Measurements from ENCODE around the gene UGT1A8. TPM values are rescaled to one million over a fixed set of nuclear protein-coding genes. Genes with fewer than 3 reads are reported as not detected.

Gene UGT1A8
- total RNA-seq, 1 experiment from 2014 or later, result not detected

DNA sequence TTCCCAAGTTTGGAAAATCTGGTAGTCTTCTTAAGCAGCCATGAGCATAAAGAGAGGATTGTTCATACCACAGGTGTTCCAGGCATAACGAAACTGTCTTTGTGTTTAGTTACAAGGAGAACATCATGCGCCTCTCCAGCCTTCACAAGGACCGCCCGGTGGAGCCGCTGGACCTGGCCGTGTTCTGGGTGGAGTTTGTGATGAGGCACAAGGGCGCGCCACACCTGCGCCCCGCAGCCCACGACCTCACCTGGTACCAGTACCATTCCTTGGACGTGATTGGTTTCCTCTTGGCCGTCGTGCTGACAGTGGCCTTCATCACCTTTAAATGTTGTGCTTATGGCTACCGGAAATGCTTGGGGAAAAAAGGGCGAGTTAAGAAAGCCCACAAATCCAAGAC, 154.7 kb downstream of the UGT1A8 start:
- Histone ChIP-seq H4K20me1 (ENCODE audit: insufficient read depth) (no peaks in the 10 kb centered on the region), H2AFZ (ENCODE audit: low read depth, low read length, poor library complexity, severe bottlenecking) (no peak overlapping the region), H3K9me2 (ENCODE audit: insufficient read depth) (no peaks in the 10 kb centered on the region), H3K36me3 (ENCODE audit: control insufficient read depth in 1 of 2, insufficient read depth in 2 of 2, low read length in 2 of 2) (no peaks in the 10 kb centered on the region), H3K9me3 (ENCODE audit: control insufficient read depth in 1 of 2, insufficient read depth in 1 of 2, low read depth in 1 of 2, low read length in 2 of 2) (no peaks in the 10 kb centered on the region), H3K4me2 (ENCODE audit: low read length) (no peak overlapping the region), H3K27ac (ENCODE audit: low read depth, low read length) (no peak overlapping the region), H3K4me3 (replicated peaks in 1 of 2; ENCODE audit: low read depth in 1 of 2, low read length in 2 of 2) (no peak overlapping the region), H3K27me3 (ENCODE audit: insufficient read depth, low read length) (no peaks in the 10 kb centered on the region), H3K79me2 (ENCODE audit: insufficient read depth, low read length) (no peaks in the 10 kb centered on the region), H3K4me1 (ENCODE audit: control insufficient read depth in 1 of 2, insufficient read depth in 2 of 2, low read length in 2 of 2) (no peaks in the 10 kb centered on the region), H3K9ac (ENCODE audit: low read length) (no peak overlapping the region)
- RAD21 ChIA-PET (ENCODE audit: low non-redundant PET in 1 of 2, low total read pairs in 2 of 2, uncharacterized antibody in 2 of 2, unreplicated experiment in 2 of 2), result no interaction called here
- DNase-seq (ENCODE audit: low read depth, low spot score) (no peak), ATAC-seq (no peak)
- intact Hi-C loops (cut with micrococcal nuclease), result no loop called here
- no TSS peak for BruUV-seq (replicated peaks)
- TF ChIP-seq EGR1 (IDR thresholded peaks at IDR 0.05; ENCODE audit: low read depth), result no peak
- TF ChIP-seq YY1 (IDR thresholded peaks at IDR 0.05; ENCODE audit: extremely low read depth, insufficient replicate concordance, low read depth, low read length), result no peak
- TF ChIP-seq CTCF (IDR thresholded peaks at IDR 0.05 in 2 of 3, conservative IDR thresholded peaks at IDR 0.05 in 1 of 3; ENCODE audit: borderline replicate concordance in 1 of 3, insufficient read depth in 1 of 3, low read depth in 2 of 3, low read length in 2 of 3), result no peak
- TF ChIP-seq POLR2A (IDR thresholded peaks at IDR 0.05; ENCODE audit: borderline replicate concordance, extremely low read depth, insufficient read depth, insufficient read length), result no peak
- TF ChIP-seq, protein P1, sequence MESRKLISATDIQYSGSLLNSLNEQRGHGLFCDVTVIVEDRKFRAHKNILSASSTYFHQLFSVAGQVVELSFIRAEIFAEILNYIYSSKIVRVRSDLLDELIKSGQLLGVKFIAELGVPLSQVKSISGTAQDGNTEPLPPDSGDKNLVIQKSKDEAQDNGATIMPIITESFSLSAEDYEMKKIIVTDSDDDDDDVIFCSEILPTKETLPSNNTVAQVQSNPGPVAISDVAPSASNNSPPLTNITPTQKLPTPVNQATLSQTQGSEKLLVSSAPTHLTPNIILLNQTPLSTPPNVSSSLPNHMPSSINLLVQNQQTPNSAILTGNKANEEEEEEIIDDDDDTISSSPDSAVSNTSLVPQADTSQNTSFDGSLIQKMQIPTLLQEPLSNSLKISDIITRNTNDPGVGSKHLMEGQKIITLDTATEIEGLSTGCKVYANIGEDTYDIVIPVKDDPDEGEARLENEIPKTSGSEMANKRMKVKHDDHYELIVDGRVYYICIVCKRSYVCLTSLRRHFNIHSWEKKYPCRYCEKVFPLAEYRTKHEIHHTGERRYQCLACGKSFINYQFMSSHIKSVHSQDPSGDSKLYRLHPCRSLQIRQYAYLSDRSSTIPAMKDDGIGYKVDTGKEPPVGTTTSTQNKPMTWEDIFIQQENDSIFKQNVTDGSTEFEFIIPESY (IDR thresholded peaks at IDR 0.05; ENCODE audit: extremely low read depth, insufficient replicate concordance, low read length), result no peak
- TF ChIP-seq JUND (IDR thresholded peaks at IDR 0.05), result no peak
- TF ChIP-seq CEBPB (IDR thresholded peaks at IDR 0.05; ENCODE audit: low read depth), result no peak
- TF ChIP-seq SIN3A (IDR thresholded peaks at IDR 0.05; ENCODE audit: low read depth), result no peak
- no peak for TF ChIP-seq FOSL1 (IDR thresholded peaks at IDR 0.05; ENCODE audit: low read depth)
- no peak for TF ChIP-seq POLR2AphosphoS5 (IDR thresholded peaks at IDR 0.05; ENCODE audit: low read depth, low read length)
- no peak for TF ChIP-seq EZH2phosphoT487 (IDR thresholded peaks at IDR 0.05; ENCODE audit: borderline replicate concordance)
- TF ChIP-seq ZFX (IDR thresholded peaks at IDR 0.05), result no peak
- TF ChIP-seq, protein P2, sequence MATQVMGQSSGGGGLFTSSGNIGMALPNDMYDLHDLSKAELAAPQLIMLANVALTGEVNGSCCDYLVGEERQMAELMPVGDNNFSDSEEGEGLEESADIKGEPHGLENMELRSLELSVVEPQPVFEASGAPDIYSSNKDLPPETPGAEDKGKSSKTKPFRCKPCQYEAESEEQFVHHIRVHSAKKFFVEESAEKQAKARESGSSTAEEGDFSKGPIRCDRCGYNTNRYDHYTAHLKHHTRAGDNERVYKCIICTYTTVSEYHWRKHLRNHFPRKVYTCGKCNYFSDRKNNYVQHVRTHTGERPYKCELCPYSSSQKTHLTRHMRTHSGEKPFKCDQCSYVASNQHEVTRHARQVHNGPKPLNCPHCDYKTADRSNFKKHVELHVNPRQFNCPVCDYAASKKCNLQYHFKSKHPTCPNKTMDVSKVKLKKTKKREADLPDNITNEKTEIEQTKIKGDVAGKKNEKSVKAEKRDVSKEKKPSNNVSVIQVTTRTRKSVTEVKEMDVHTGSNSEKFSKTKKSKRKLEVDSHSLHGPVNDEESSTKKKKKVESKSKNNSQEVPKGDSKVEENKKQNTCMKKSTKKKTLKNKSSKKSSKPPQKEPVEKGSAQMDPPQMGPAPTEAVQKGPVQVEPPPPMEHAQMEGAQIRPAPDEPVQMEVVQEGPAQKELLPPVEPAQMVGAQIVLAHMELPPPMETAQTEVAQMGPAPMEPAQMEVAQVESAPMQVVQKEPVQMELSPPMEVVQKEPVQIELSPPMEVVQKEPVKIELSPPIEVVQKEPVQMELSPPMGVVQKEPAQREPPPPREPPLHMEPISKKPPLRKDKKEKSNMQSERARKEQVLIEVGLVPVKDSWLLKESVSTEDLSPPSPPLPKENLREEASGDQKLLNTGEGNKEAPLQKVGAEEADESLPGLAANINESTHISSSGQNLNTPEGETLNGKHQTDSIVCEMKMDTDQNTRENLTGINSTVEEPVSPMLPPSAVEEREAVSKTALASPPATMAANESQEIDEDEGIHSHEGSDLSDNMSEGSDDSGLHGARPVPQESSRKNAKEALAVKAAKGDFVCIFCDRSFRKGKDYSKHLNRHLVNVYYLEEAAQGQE (IDR thresholded peaks at IDR 0.05; ENCODE audit: low read depth), result no peak
- TF ChIP-seq ATF3 (IDR thresholded peaks at IDR 0.05), result no peak
- no peak for TF ChIP-seq SP1 (IDR thresholded peaks at IDR 0.05; ENCODE audit: low read depth)
- TF ChIP-seq ZNF274 (IDR thresholded peaks at IDR 0.05; ENCODE audit: low read depth, low read length), result no peak
- CTCF ChIA-PET, result no interaction called here
- POLR2A ChIA-PET, result no interaction called here
